SK-N-SH (cell line): ENCODE measurements around the gene ABCA9. TPM values are rescaled to one million over a fixed set of nuclear protein-coding genes. Genes with fewer than 3 reads are reported as not detected.
A peak's percentile ranks its signal among the peaks of the same experiment; 100 is the strongest.

Experiments used
- CTCF ChIA-PET: fragments of 300-600, 350-600 bp; formaldehyde crosslinking; extraction: SDS; loops from one replicate; lab custom pipeline; 2021; lab: Yijun Ruan, JAX
- POLR2A ChIA-PET: fragments of 350-600 bp; sonication (Branson Sonifier 250); formaldehyde crosslinking; extraction: SDS; loops from one replicate; lab custom pipeline; 2020; ENCODE audit warnings: antibody characterized with exemption, inconsistent platforms; lab: Yijun Ruan, JAX
- DNase-seq: peaks from one replicate; pipeline ENCODE4 v3.0.0; 2012
- H2AFZ ChIP-seq: fragments of 200-600 bp; sonication (generic); 2 replicates; pipeline ENCODE4 v1.8.1; 2016; ENCODE audit warnings: antibody characterized with exemption, mild to moderate bottlenecking, low read depth
- H3F3A ChIP-seq: fragments of 200-600 bp; sonication (generic); replicated peaks from 2 replicates; pipeline ENCODE3; 2016; ENCODE audit warnings: antibody characterized with exemption, mild to moderate bottlenecking; ENCODE audit not compliant: insufficient read depth
- H3K27ac ChIP-seq, 2 experiments: fragments of 200-500 bp in 1 of 2; fragments of 200-600 bp in 1 of 2; sonication (Bioruptor generic) in 1 of 2; sonication (generic), shearing (Covaris generic) in 1 of 2; 2 replicates each; pipeline versions ENCODE4 v1.5.1 to v1.6.1; 2014 to 2016; ENCODE audit warnings: low read depth in 2 of 2, inconsistent platforms in 1 of 2, low read length in 1 of 2, mild to moderate bottlenecking in 1 of 2, mixed read lengths in 1 of 2
- H3K27me3 ChIP-seq: fragments of 200-600 bp; sonication (generic), shearing (Covaris generic); 2 replicates; pipeline ENCODE4 v1.6.1; 2016; ENCODE audit warnings: mixed run types; ENCODE audit not compliant: insufficient read depth
- H3K36me3 ChIP-seq, 2 experiments: fragments of 200-500 bp in 1 of 2; fragments of 200-600 bp in 1 of 2; sonication (Bioruptor generic) in 1 of 2; sonication (generic) in 1 of 2; replicated peaks in 1 of 2; 2 replicates each; pipeline versions ENCODE3 to v1.5.1; 2014 to 2016; ENCODE audit warnings: low read length in 1 of 2, mild to moderate bottlenecking in 1 of 2; ENCODE audit not compliant: insufficient read depth in 2 of 2, control insufficient read depth in 1 of 2
- H3K4me1 ChIP-seq, 2 experiments: fragments of 200-500 bp in 1 of 2; fragments of 200-600 bp in 1 of 2; sonication (Bioruptor generic) in 1 of 2; sonication (generic), shearing (Covaris generic) in 1 of 2; 2 replicates each; pipeline versions ENCODE4 v1.5.1 to v1.6.1; 2014 to 2016; ENCODE audit warnings: low read depth in 1 of 2, low read length in 1 of 2, mixed run types in 1 of 2; ENCODE audit not compliant: insufficient read depth in 2 of 2, control insufficient read depth in 1 of 2
- H3K4me2 ChIP-seq: fragments of 200-600 bp; sonication (generic), shearing (Covaris generic); 2 replicates; pipeline ENCODE4 v1.6.1; 2017; ENCODE audit warnings: mixed run types
- H3K4me3 ChIP-seq, 2 experiments: fragments of 200-500 bp in 1 of 2; fragments of 200-600 bp in 1 of 2; sonication (Bioruptor generic) in 1 of 2; sonication (generic), shearing (Covaris generic) in 1 of 2; 2 replicates each; pipeline versions ENCODE4 v1.5.1 to v1.8.1; 2014 to 2016; ENCODE audit warnings: low read depth in 2 of 2, inconsistent platforms in 1 of 2, low read length in 1 of 2, mild to moderate bottlenecking in 1 of 2, mixed read lengths in 1 of 2, moderate library complexity in 1 of 2
- H3K79me2 ChIP-seq: fragments of 200-600 bp; sonication (generic); 2 replicates; pipeline ENCODE4 v1.8.1; 2017; ENCODE audit warnings: mild to moderate bottlenecking; ENCODE audit not compliant: insufficient read depth
- H3K9ac ChIP-seq: fragments of 200-600 bp; sonication (generic); 2 replicates; pipeline ENCODE4 v1.6.1; 2017; ENCODE audit warnings: mixed run types
- H3K9me2 ChIP-seq: fragments of 200-600 bp; sonication (generic); 2 replicates; pipeline ENCODE4 v1.6.1; 2017; ENCODE audit warnings: mixed run types
- H3K9me3 ChIP-seq: fragments of 200-600 bp; sonication (generic); 2 replicates; pipeline ENCODE4 v1.6.1; 2017; ENCODE audit warnings: mixed run types, mild to moderate bottlenecking, moderate library complexity
- H4K20me1 ChIP-seq: fragments of 200-600 bp; sonication (generic); 2 replicates; pipeline ENCODE4 v1.6.1; 2017; ENCODE audit warnings: mild to moderate bottlenecking, mixed run types; ENCODE audit not compliant: insufficient read depth
- FOXM1 ChIP-seq: IDR thresholded peaks from 2 replicates; pipeline ENCODE4 v1.4.0; 2012; ENCODE audit warnings: low read depth, mild to moderate bottlenecking
- GABPA ChIP-seq: IDR thresholded peaks from 2 replicates; pipeline ENCODE4 v1.4.0; 2012; ENCODE audit warnings: low read depth, mild to moderate bottlenecking
- GATA2 ChIP-seq: sonication (generic); formaldehyde crosslinking; IDR thresholded peaks from 2 replicates; pipeline ENCODE4 v1.5.0; 2020; ENCODE audit warnings: mild to moderate bottlenecking, missing genetic modification reagents
- MXI1 ChIP-seq: IDR thresholded peaks from 2 replicates; pipeline ENCODE4 v1.6.1; 2012; ENCODE audit warnings: mild to moderate bottlenecking, low read depth, low read length, improper control_type of control experiment
- RCOR1 ChIP-seq: fragments of 150-350 bp; IDR thresholded peaks from 2 replicates; pipeline ENCODE4 v1.6.1; 2017; ENCODE audit warnings: antibody characterized with exemption, low read length
- RXRA ChIP-seq: IDR thresholded peaks from 2 replicates; pipeline ENCODE4 v1.4.0; 2012; ENCODE audit warnings: low read depth, mild to moderate bottlenecking, borderline replicate concordance
- SIN3A ChIP-seq: IDR thresholded peaks from 2 replicates; pipeline ENCODE4 v1.6.1; 2012; ENCODE audit warnings: low read depth, mild to moderate bottlenecking, low read length, moderate library complexity, borderline replicate concordance
- TAF1 ChIP-seq: IDR thresholded peaks from 2 replicates; pipeline ENCODE4 v1.6.1; 2012; ENCODE audit warnings: low read depth, mild to moderate bottlenecking, low read length, moderate library complexity, borderline replicate concordance
- TCF12 ChIP-seq: IDR thresholded peaks from 2 replicates; pipeline ENCODE4 v1.4.0; 2012
- TEAD4 ChIP-seq: IDR thresholded peaks from 2 replicates; pipeline ENCODE4 v1.4.0; 2012; ENCODE audit warnings: mild to moderate bottlenecking, borderline replicate concordance; ENCODE audit not compliant: insufficient read depth
- YY1 ChIP-seq: IDR thresholded peaks from 2 replicates; pipeline ENCODE4 v1.4.0; 2012; ENCODE audit warnings: low read depth, mild to moderate bottlenecking
- WGBS: methylation state at CpG from one replicate; pipeline ENCODE4 v1.1.6; 2017; ENCODE audit warnings: low lambda C conversion rate; 5-methylcytosine and 5-hydroxymethylcytosine counted together
- polyA plus RNA-seq, 3 experiments: library from polyadenylated mRNA; depleted of rRNA; stranded (reverse); fragments of >200 nt; gene quantifications; 2 replicates each; pipeline ENCODE4 v1.2.3, GENCODE V29; 2012
- TF ChIP-seq, protein P1 (sequence below): IDR thresholded peaks from 2 replicates; pipeline ENCODE4 v1.4.0; 2012; ENCODE audit warnings: low read depth, borderline replicate concordance
- TF ChIP-seq, protein P2 (sequence below): fragments of 150-350 bp; IDR thresholded peaks from 2 replicates; pipeline ENCODE4 v1.6.1; 2016; ENCODE audit warnings: mild to moderate bottlenecking, low read depth, low read length
- TF ChIP-seq, protein P3 (sequence below): fragments of 200-600 bp; sonication (generic); IDR thresholded peaks from 2 replicates; pipeline ENCODE4 v1.6.1; 2017; ENCODE audit warnings: antibody characterized with exemption, mild to moderate bottlenecking, moderate library complexity

ABCA9 gene
- polyA plus RNA-seq, 1 of the 3 experiments (the other 2 are of a cell fraction) = 0.07 TPM

DNA sequence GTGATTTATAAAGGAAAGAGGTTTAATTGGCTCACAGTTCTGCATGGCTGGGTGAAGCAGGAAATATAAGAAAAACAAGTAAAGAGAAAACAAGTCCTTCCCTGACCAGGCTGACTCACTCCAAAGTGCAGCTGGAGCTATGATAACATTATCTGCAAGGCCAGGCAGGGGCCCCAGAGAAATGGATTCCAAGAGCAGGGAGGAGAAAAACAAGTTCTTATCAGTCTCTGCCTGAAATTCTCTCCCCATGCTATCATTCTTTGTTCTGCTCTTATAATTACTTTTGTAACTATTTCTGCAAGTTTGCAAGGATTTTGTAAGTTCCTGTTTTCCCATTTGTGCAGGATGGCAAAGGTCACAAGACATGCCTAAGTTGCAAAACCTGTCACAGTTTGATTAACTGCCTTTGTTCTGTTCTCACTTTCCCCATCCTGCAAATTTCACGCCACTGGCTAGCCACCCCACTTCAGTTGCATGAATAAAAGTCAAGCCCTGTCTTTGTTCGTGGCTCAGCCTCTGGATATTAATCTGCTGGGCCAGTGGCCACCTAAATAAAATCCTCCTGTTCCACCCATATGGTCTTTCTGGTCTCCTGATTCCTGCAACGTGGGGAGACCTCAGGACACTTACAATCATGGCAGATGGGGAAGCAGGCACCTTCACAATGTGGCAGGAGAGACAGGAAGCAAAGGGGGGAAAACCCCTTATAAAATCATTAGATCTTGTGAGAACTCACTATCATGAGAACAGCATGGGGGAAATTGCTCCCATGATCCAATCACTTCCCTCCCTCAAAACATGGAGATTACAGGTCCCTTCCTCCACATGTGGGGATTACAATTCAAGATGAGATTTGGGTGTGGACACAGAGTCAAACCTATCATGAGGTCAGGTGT, 13.1 kb downstream of the ABCA9 start (continued):
- TF ChIP-seq, protein P1, sequence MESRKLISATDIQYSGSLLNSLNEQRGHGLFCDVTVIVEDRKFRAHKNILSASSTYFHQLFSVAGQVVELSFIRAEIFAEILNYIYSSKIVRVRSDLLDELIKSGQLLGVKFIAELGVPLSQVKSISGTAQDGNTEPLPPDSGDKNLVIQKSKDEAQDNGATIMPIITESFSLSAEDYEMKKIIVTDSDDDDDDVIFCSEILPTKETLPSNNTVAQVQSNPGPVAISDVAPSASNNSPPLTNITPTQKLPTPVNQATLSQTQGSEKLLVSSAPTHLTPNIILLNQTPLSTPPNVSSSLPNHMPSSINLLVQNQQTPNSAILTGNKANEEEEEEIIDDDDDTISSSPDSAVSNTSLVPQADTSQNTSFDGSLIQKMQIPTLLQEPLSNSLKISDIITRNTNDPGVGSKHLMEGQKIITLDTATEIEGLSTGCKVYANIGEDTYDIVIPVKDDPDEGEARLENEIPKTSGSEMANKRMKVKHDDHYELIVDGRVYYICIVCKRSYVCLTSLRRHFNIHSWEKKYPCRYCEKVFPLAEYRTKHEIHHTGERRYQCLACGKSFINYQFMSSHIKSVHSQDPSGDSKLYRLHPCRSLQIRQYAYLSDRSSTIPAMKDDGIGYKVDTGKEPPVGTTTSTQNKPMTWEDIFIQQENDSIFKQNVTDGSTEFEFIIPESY = no peak
- no peak for TF ChIP-seq GABPA
- TF ChIP-seq GATA2 = no peak
- TF ChIP-seq, protein P2, sequence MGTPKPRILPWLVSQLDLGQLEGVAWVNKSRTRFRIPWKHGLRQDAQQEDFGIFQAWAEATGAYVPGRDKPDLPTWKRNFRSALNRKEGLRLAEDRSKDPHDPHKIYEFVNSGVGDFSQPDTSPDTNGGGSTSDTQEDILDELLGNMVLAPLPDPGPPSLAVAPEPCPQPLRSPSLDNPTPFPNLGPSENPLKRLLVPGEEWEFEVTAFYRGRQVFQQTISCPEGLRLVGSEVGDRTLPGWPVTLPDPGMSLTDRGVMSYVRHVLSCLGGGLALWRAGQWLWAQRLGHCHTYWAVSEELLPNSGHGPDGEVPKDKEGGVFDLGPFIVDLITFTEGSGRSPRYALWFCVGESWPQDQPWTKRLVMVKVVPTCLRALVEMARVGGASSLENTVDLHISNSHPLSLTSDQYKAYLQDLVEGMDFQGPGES = no peak
- no peak for TF ChIP-seq MXI1
- no peak for TF ChIP-seq TEAD4
- no peak for TF ChIP-seq TCF12

DNA sequence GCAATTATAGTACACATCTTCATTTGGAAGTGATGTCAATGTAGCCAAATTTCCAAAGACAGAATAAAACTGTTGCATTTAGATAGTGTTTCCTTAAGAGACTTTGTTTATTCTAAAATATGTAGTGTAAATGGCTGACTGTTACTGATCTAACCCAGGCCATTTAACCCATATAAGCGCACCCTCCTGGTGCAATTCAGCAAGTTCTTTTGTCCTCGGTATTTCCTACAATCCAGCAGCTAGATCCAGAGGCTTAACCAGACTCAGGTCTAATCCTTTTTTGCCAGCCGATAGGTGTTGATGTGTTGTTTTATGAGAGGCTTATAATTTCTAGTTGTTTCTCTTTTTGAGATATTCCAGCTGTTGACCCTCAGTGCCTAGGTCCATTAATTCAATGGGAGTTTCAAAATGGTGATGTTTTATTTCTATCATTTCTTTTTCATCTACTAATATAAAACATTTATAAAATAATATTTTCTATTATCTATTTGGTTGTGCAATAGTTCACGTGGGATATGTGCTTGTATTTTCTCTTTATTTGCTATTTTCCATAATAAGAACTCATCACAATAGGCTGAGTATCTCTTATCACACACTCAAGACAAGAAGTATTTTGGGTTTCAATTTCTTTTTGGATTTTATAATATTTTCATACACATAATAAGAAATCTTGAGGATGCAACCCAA, 14.5 kb downstream of the ABCA9 start:
- 15% methylated on average over 4 of the region's 4 CpGs for WGBS
- Histone ChIP-seq H4K20me1 (no peaks in the 10 kb centered on the region), H3K9me2 (no peaks in the 10 kb centered on the region), H3K4me1 (no peaks in the 10 kb centered on the region; a peak in 1 of 4 replicates), H3K36me3 (no peaks in the 10 kb centered on the region), H3F3A (no peaks in the 10 kb centered on the region), H3K27ac (no peak overlapping the region), H2AFZ (0 out of 2 replicates have a peak overlapping the region, but pooled peaks have one; percentile 0), H3K27me3 (no peaks in the 10 kb centered on the region), H3K9ac (no peak overlapping the region), H3K4me3 (no peak overlapping the region), H3K9me3 (no peaks in the 10 kb centered on the region), H3K79me2 (no peaks in the 10 kb centered on the region), H3K4me2 (no peak overlapping the region)
- no peak for DNase-seq
- TF ChIP-seq YY1 = no peak
- TF ChIP-seq RXRA = no peak
- TF ChIP-seq RCOR1 = no peak
- TF ChIP-seq, protein P3, sequence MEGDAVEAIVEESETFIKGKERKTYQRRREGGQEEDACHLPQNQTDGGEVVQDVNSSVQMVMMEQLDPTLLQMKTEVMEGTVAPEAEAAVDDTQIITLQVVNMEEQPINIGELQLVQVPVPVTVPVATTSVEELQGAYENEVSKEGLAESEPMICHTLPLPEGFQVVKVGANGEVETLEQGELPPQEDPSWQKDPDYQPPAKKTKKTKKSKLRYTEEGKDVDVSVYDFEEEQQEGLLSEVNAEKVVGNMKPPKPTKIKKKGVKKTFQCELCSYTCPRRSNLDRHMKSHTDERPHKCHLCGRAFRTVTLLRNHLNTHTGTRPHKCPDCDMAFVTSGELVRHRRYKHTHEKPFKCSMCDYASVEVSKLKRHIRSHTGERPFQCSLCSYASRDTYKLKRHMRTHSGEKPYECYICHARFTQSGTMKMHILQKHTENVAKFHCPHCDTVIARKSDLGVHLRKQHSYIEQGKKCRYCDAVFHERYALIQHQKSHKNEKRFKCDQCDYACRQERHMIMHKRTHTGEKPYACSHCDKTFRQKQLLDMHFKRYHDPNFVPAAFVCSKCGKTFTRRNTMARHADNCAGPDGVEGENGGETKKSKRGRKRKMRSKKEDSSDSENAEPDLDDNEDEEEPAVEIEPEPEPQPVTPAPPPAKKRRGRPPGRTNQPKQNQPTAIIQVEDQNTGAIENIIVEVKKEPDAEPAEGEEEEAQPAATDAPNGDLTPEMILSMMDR = no peak
- TF ChIP-seq TAF1 = no peak
- TF ChIP-seq FOXM1 = no peak
- TF ChIP-seq SIN3A = no peak
- ChIA-PET POLR2A (no interaction called here), CTCF (no interaction called here)
